OCI-LY7 (cell line): ENCODE measurements around the gene NEDD8. TPM values are rescaled to one million over a fixed set of nuclear protein-coding genes. Genes with fewer than 3 reads are reported as not detected.

Source experiments
- BruUV-seq: library from RNA; stranded (reverse); fragments of 400-500 nt; replicated peaks from 2 replicates; lab custom pipeline; 2021; lab: Mats Ljungman, UMichigan
- CTCF ChIA-PET: fragments of 300-600 bp; sonication (Branson Sonifier 250); formaldehyde crosslinking; loops from one replicate; lab custom pipeline; 2022; ENCODE audit warnings: antibody characterized with exemption; ENCODE audit not compliant: unreplicated experiment; lab: Charles Lee
- POLR2A ChIA-PET: fragments of 300-600 bp; sonication (Branson Sonifier 250); formaldehyde crosslinking; loops from one replicate; lab custom pipeline; 2022; ENCODE audit warnings: antibody characterized with exemption; lab: Charles Lee
- DNase-seq: peaks from one replicate; pipeline ENCODE4 v3.0.0-alpha.2; 2015; ENCODE audit warnings: low spot score
- H2AFZ ChIP-seq: fragments of 200-600 bp; sonication (generic), shearing (Covaris generic); 2 replicates; pipeline ENCODE4 v1.6.1; 2014; ENCODE audit warnings: mild to moderate bottlenecking, antibody characterized with exemption, low read length, moderate library complexity
- H3K27ac ChIP-seq: fragments of 200-600 bp; sonication (generic); 2 replicates; pipeline ENCODE4 v1.5.1; 2014; ENCODE audit warnings: mixed run types, low read depth, mild to moderate bottlenecking, moderate library complexity, low read length, inconsistent platforms; ENCODE audit not compliant: poor library complexity, severe bottlenecking
- H3K36me3 ChIP-seq: fragments of 200-600 bp; sonication (generic); 2 replicates; pipeline ENCODE4 v1.6.1; 2014; ENCODE audit warnings: mild to moderate bottlenecking, antibody characterized with exemption, low read length, moderate library complexity, mixed read lengths; ENCODE audit not compliant: insufficient read depth
- H3K4me1 ChIP-seq: fragments of 200-600 bp; sonication (generic); 2 replicates; pipeline ENCODE4 v1.5.1; 2014; ENCODE audit warnings: mild to moderate bottlenecking, low read length; ENCODE audit not compliant: insufficient read depth, poor library complexity, severe bottlenecking
- H3K4me2 ChIP-seq: fragments of 200-600 bp; sonication (generic); 2 replicates; pipeline ENCODE4 v1.6.1; 2014; ENCODE audit warnings: mild to moderate bottlenecking, low read length
- H3K4me3 ChIP-seq: fragments of 200-600 bp; sonication (generic); 2 replicates; pipeline ENCODE4 v1.5.1; 2014; ENCODE audit warnings: mild to moderate bottlenecking, low read depth, low read length; ENCODE audit not compliant: poor library complexity, severe bottlenecking
- H3K79me2 ChIP-seq: fragments of 200-600 bp; sonication (generic); 2 replicates; pipeline ENCODE4 v1.6.1; 2016; ENCODE audit warnings: low read depth, mild to moderate bottlenecking, low read length, moderate library complexity, mixed read lengths; ENCODE audit not compliant: insufficient read depth
- H3K9me2 ChIP-seq: fragments of 200-600 bp; sonication (generic); 2 replicates; pipeline ENCODE4 v1.6.1; 2016; ENCODE audit warnings: mild to moderate bottlenecking, low read length, mixed read lengths; ENCODE audit not compliant: insufficient read depth
- H3K9me3 ChIP-seq: fragments of 200-600 bp; sonication (generic); 2 replicates; pipeline ENCODE4 v1.6.1; 2014; ENCODE audit warnings: mild to moderate bottlenecking, mixed run types, low read length, mixed read lengths
- H4K20me1 ChIP-seq: fragments of 200-600 bp; sonication (generic); 2 replicates; pipeline ENCODE4 v1.6.1; 2014; ENCODE audit warnings: mild to moderate bottlenecking, antibody characterized with exemption, low read length, moderate library complexity, mixed read lengths; ENCODE audit not compliant: insufficient read depth
- CTCF ChIP-seq: fragments of 200-600 bp; sonication (generic); conservative IDR thresholded peaks from 2 replicates; pipeline ENCODE4 v1.5.1; 2014; ENCODE audit warnings: mild to moderate bottlenecking, antibody characterized with exemption, low read length, moderate library complexity, mixed read lengths
- EZH2phosphoT487 ChIP-seq: fragments of 200-600 bp; sonication (generic); IDR thresholded peaks from 2 replicates; pipeline ENCODE4 v1.6.1; 2018; ENCODE audit warnings: low read depth, borderline replicate concordance, mild to moderate bottlenecking, mixed run types, antibody characterized with exemption, low read length, moderate library complexity, mixed read lengths
- intact Hi-C: fragments of 100-400 bp; cut with micrococcal nuclease; formaldehyde crosslinking; loops from one replicate; pipeline ENCODE4 v1.10.0; 2022; ENCODE audit not compliant: unreplicated experiment
- small RNA-seq: library from RNA; depleted of rRNA; stranded (forward); fragments of <200 nt; gene quantifications from one replicate; pipeline ENCODE3, GENCODE V24; 2014
- total RNA-seq, 2 experiments: library from RNA; depleted of rRNA in 1 of 2; stranded (reverse); fragments of >200 nt in 1 of 2; shearing (Covaris generic) in 1 of 2; gene quantifications; 2 replicates each; pipeline ENCODE4 v1.2.3, GENCODE V29; 2014 to 2022

The NEDD8 gene
- total RNA-seq, 2 experiments from 2014 or later, result 167 to 174 TPM

- no peak for TF ChIP-seq EZH2phosphoT487
- TF ChIP-seq CTCF, result no peak
- Histone ChIP-seq H3K4me1 (no peaks in the 10 kb centered on the region), H3K79me2 (no peaks in the 10 kb centered on the region), H3K27ac (no peak overlapping the region), H2AFZ (no peak overlapping the region), H3K36me3 (peaks cover 36% of the 10 kb centered on the region), H3K9me2 (no peaks in the 10 kb centered on the region), H4K20me1 (no peaks in the 10 kb centered on the region), H3K9me3 (no peaks in the 10 kb centered on the region), H3K4me2 (no peak overlapping the region), H3K4me3 (no peak overlapping the region)
- ChIA-PET CTCF (no interaction called here), POLR2A (interaction anchor here (0.7 to 0.8 kb wide), 2 partner anchors 10 to 1238 kb away, joined by 3 to 4 read pairs; partner anchors contain the start of gene PRMT5)
- no TSS peak for BruUV-seq
- DNase-seq, result no peak
- intact Hi-C loops, result no loop called here
These were observed 64.6 kb downstream of the NEDD8 start for GRCh38 chr14:24167469-24168114.

Small RNAs within 50 kb of the gene (small RNA-seq; reads per million reads assigned to genes)
- gene AL136295.4 (not detected), gene CHMP4A (not detected), gene IPO4 (0.16 reads per million), gene MDP1 (not detected)

Other genes starting within 250 kb of the NEDD8 start
Only the 30 nearest of the 34 such genes appear.
- gene CARMIL3, start 180.4 kb downstream of the NEDD8 start, total RNA-seq (2014; rRNA removed; shearing (Covaris generic)), result 0.03 and 0.32 TPM in 2 replicates
- gene CARMIL3, start 180.4 kb downstream of the NEDD8 start, total RNA-seq (2022), result 0.21 TPM in 1 of 2 replicates, not detected in the other
- gene CPNE6, start 160.8 kb downstream of the NEDD8 start, total RNA-seq (2014; rRNA removed; shearing (Covaris generic)), result 0.10 TPM in 1 of 2 replicates, not detected in the other
- gene CPNE6, start 160.8 kb downstream of the NEDD8 start, total RNA-seq (2022), result not detected in 2 replicates
- gene PCK2, start 138.1 kb downstream of the NEDD8 start, total RNA-seq (2014; rRNA removed; shearing (Covaris generic)), result 33.7 and 43.6 TPM in 2 replicates
- gene PCK2, start 138.1 kb downstream of the NEDD8 start, total RNA-seq (2022), result 130 TPM in 2 replicates
- 75.5 and 79.2 TPM in 2 replicates for gene DCAF11, start 117.6 kb downstream of the NEDD8 start, total RNA-seq (2014; rRNA removed; shearing (Covaris generic))
- 63.6 and 77.3 TPM in 2 replicates for gene DCAF11, start 117.6 kb downstream of the NEDD8 start, total RNA-seq (2022)
- 3.1 and 4.6 TPM in 2 replicates for gene NRL, start 117.4 kb downstream of the NEDD8 start, total RNA-seq (2014; rRNA removed; shearing (Covaris generic))
- gene NRL, start 117.4 kb downstream of the NEDD8 start, total RNA-seq (2022), result 7.5 and 8.1 TPM in 2 replicates
- 0.28 TPM in 2 replicates for gene FITM1, start 101.7 kb downstream of the NEDD8 start, total RNA-seq (2014; rRNA removed; shearing (Covaris generic))
- 0.97 and 1.4 TPM in 2 replicates for gene FITM1, start 101.7 kb downstream of the NEDD8 start, total RNA-seq (2022)
- 187 and 213 TPM in 2 replicates for gene PSME1, start 96.2 kb downstream of the NEDD8 start, total RNA-seq (2014; rRNA removed; shearing (Covaris generic))
- gene PSME1, start 96.2 kb downstream of the NEDD8 start, total RNA-seq (2022), result 146 and 149 TPM in 2 replicates
- gene EMC9, start 90.8 kb downstream of the NEDD8 start, total RNA-seq (2014; rRNA removed; shearing (Covaris generic)), result 73.2 and 74.8 TPM in 2 replicates
- gene EMC9, start 90.8 kb downstream of the NEDD8 start, total RNA-seq (2022), result 72.0 and 72.9 TPM in 2 replicates
- gene PSME2, start 85.8 kb downstream of the NEDD8 start, total RNA-seq (2014; rRNA removed; shearing (Covaris generic)), result 254 and 290 TPM in 2 replicates
- 176 and 188 TPM in 2 replicates for gene PSME2, start 85.8 kb downstream of the NEDD8 start, total RNA-seq (2022)
- gene RNF31, start 84.9 kb downstream of the NEDD8 start, total RNA-seq (2014; rRNA removed; shearing (Covaris generic)), result 37.8 and 66.1 TPM in 2 replicates
- 57.8 and 58.1 TPM in 2 replicates for gene RNF31, start 84.9 kb downstream of the NEDD8 start, total RNA-seq (2022)
- gene IRF9, start 71.1 kb downstream of the NEDD8 start, total RNA-seq (2014; rRNA removed; shearing (Covaris generic)), result 35.1 and 40.7 TPM in 2 replicates
- gene IRF9, start 71.1 kb downstream of the NEDD8 start, total RNA-seq (2022), result 36.2 and 39.1 TPM in 2 replicates
- gene REC8, start 60.3 kb downstream of the NEDD8 start, total RNA-seq (2014; rRNA removed; shearing (Covaris generic)), result 4.3 and 9.8 TPM in 2 replicates
- 12.6 and 14.2 TPM in 2 replicates for gene REC8, start 60.3 kb downstream of the NEDD8 start, total RNA-seq (2022)
- 48.4 and 59.2 TPM in 2 replicates for gene IPO4, start 43.6 kb downstream of the NEDD8 start, total RNA-seq (2014; rRNA removed; shearing (Covaris generic))
- 49.3 and 53.1 TPM in 2 replicates for gene IPO4, start 43.6 kb downstream of the NEDD8 start, total RNA-seq (2022)
- gene TM9SF1, start 36.9 kb downstream of the NEDD8 start, total RNA-seq (2014; rRNA removed; shearing (Covaris generic)), result 23.4 and 31.3 TPM in 2 replicates
- gene TM9SF1, start 36.9 kb downstream of the NEDD8 start, total RNA-seq (2022), result 23.1 and 27.8 TPM in 2 replicates
- gene TSSK4, start 26.7 kb downstream of the NEDD8 start, total RNA-seq (2014; rRNA removed; shearing (Covaris generic)), result not detected in 2 replicates
- gene TSSK4, start 26.7 kb downstream of the NEDD8 start, total RNA-seq (2022), result 1.1 and 1.5 TPM in 2 replicates
- gene CHMP4A, start 18.9 kb downstream of the NEDD8 start, total RNA-seq (2014; rRNA removed; shearing (Covaris generic)), result 48.5 and 65.7 TPM in 2 replicates
- 67.6 and 72.9 TPM in 2 replicates for gene CHMP4A, start 18.9 kb downstream of the NEDD8 start, total RNA-seq (2022)
- 21.5 and 23.2 TPM in 2 replicates for gene MDP1, start 16.3 kb downstream of the NEDD8 start, total RNA-seq (2014; rRNA removed; shearing (Covaris generic))
- gene MDP1, start 16.3 kb downstream of the NEDD8 start, total RNA-seq (2022), result 26.6 and 30.9 TPM in 2 replicates
- 39.4 and 51.4 TPM in 2 replicates for gene GMPR2, start 562 bp upstream of the NEDD8 start, total RNA-seq (2014; rRNA removed; shearing (Covaris generic))
- 61.4 and 62.3 TPM in 2 replicates for gene GMPR2, start 562 bp upstream of the NEDD8 start, total RNA-seq (2022)
- gene TINF2, start 10.3 kb upstream of the NEDD8 start, total RNA-seq (2014; rRNA removed; shearing (Covaris generic)), result 63.9 and 70.1 TPM in 2 replicates
- gene TINF2, start 10.3 kb upstream of the NEDD8 start, total RNA-seq (2022), result 76.1 and 77.5 TPM in 2 replicates
- 3.0 and 5.2 TPM in 2 replicates for gene TGM1, start 30.8 kb upstream of the NEDD8 start, total RNA-seq (2014; rRNA removed; shearing (Covaris generic))
- gene TGM1, start 30.8 kb upstream of the NEDD8 start, total RNA-seq (2022), result 5.4 and 7.0 TPM in 2 replicates
- 16.7 and 24.3 TPM in 2 replicates for gene RABGGTA, start 39.2 kb upstream of the NEDD8 start, total RNA-seq (2014; rRNA removed; shearing (Covaris generic))
- 27.3 and 29.7 TPM in 2 replicates for gene RABGGTA, start 39.2 kb upstream of the NEDD8 start, total RNA-seq (2022)
- gene DHRS1, start 67.4 kb upstream of the NEDD8 start, total RNA-seq (2014; rRNA removed; shearing (Covaris generic)), result 21.0 and 27.4 TPM in 2 replicates
- gene DHRS1, start 67.4 kb upstream of the NEDD8 start, total RNA-seq (2022), result 34.9 and 35.6 TPM in 2 replicates
- 30.6 and 33.2 TPM in 2 replicates for gene NOP9, start 67.5 kb upstream of the NEDD8 start, total RNA-seq (2014; rRNA removed; shearing (Covaris generic))
- 44.0 and 52.6 TPM in 2 replicates for gene NOP9, start 67.5 kb upstream of the NEDD8 start, total RNA-seq (2022)
- not detected in 2 replicates for gene CIDEB, start 75.6 kb upstream of the NEDD8 start, total RNA-seq (2014; rRNA removed; shearing (Covaris generic))
- 1.6 and 3.2 TPM in 2 replicates for gene CIDEB, start 75.6 kb upstream of the NEDD8 start, total RNA-seq (2022)
- 15.7 and 18.2 TPM in 2 replicates for gene LTB4R2, start 77.8 kb upstream of the NEDD8 start, total RNA-seq (2014; rRNA removed; shearing (Covaris generic))
- 37.6 TPM in 2 replicates for gene LTB4R2, start 77.8 kb upstream of the NEDD8 start, total RNA-seq (2022)
- gene LTB4R, start 79.1 kb upstream of the NEDD8 start, total RNA-seq (2014; rRNA removed; shearing (Covaris generic)), result 15.8 and 17.9 TPM in 2 replicates
- gene LTB4R, start 79.1 kb upstream of the NEDD8 start, total RNA-seq (2022), result 28.3 and 30.5 TPM in 2 replicates
- 0.26 and 2.0 TPM in 2 replicates for gene ADCY4, start 102.7 kb upstream of the NEDD8 start, total RNA-seq (2014; rRNA removed; shearing (Covaris generic))
- gene ADCY4, start 102.7 kb upstream of the NEDD8 start, total RNA-seq (2022), result 3.4 and 6.0 TPM in 2 replicates
- 8.1 and 13.8 TPM in 2 replicates for gene RIPK3, start 107.6 kb upstream of the NEDD8 start, total RNA-seq (2014; rRNA removed; shearing (Covaris generic))
- gene RIPK3, start 107.6 kb upstream of the NEDD8 start, total RNA-seq (2022), result 14.5 and 18.8 TPM in 2 replicates
- gene NFATC4, start 135.8 kb upstream of the NEDD8 start, total RNA-seq (2014; rRNA removed; shearing (Covaris generic)), result 72.2 and 94.7 TPM in 2 replicates
- gene NFATC4, start 135.8 kb upstream of the NEDD8 start, total RNA-seq (2022), result 96.6 and 130 TPM in 2 replicates
- 0.13 TPM in 2 replicates for gene NYNRIN, start 166.6 kb upstream of the NEDD8 start, total RNA-seq (2014; rRNA removed; shearing (Covaris generic))
- gene NYNRIN, start 166.6 kb upstream of the NEDD8 start, total RNA-seq (2022), result not detected in 2 replicates